ENCODE measurements around the gene LCN15.
"Not testable (repeated sequence)": the region's sequence is repeated elsewhere in the genome, so short reads cannot be mapped to it uniquely, and the experiment has no call there.

Gene LCN15

DNA sequence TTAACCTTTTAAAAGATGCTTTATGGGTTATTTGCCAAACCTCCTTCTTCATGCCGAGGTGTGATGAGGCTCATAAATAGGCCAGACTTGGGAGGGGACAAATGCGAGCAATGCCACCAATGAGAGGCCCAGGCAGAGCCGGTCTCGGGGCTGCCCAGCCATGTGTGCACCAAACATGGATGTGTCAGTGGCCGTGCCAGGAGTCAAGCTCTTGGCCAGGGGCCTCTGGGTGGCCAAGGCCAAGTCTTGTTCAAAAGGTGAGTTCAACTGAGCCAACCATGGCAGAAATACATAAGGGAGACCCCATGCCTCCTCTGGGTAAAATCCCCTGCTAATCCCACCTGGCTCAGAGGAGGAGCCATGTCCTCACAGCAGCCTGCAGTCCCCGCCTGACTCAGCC lies 10.9 kb upstream of the LCN15 start:
- DNase-seq (ENCODE audit: low read depth in 2 of 2) = no peak

DNA sequence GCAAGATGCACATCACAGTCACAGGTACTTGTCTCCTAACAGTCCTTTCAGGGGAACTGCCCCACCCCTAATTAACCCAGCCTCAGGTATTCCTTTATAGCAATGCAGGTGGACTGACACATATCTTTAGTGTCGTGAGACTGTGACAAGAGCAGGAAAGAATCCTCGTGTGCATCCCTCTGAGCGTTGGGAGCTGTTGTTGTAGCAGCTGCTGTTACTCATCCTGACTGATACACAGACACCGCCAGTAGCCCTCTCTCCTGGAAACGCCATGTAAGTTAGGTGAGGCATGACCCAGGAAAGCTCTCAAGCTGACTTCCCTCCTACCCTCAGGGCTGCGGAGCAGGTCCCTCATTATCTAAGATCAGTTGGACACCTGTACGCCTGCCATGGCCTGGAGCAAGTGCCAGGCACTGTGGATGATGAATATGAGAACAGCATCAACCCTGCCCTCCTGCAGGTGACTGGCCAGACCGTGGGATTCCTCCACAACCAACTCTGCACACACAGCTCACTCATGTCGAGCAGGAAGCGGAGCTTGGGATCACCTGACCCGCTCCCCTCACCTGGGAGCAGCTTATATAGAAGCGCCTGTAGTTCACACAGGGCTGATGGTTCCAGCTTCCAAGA lies 10.2 kb upstream of the LCN15 start:
- DNase-seq (ENCODE audit: low read depth in 2 of 2) = no peak

DNA sequence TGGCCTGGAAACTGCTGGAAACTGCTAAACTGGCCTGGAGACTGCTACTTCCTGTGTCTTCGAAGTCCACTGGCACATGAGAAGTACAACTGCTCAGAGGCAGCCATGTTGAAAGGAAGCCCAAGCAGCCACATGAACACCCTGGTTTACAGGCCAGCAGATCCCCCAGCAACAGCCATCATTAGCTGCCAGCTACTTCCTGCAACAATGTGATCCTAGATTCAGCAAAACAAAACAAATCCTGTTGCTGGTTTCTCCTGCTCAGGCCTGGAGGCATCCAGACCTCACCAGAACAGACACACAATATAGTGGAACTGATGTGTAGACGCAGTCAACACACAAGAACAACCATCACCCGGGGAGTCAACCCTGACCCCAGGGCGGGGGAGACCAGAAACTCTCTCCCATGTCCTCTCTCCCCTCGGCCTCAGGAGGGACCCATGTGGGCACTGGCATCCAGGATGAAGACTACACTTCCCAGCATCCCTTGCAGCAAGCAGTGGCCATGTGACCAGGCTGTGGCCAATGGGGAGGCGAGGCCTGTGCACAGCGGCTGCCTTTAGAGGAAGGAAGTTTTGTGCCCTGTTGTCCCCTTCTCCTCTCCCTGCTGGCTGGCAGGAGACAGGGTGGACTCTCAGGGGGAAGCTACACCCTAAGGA lies 9.2 kb upstream of the LCN15 start:
- no peak for DNase-seq (ENCODE audit: low read depth in 2 of 2)

DNA sequence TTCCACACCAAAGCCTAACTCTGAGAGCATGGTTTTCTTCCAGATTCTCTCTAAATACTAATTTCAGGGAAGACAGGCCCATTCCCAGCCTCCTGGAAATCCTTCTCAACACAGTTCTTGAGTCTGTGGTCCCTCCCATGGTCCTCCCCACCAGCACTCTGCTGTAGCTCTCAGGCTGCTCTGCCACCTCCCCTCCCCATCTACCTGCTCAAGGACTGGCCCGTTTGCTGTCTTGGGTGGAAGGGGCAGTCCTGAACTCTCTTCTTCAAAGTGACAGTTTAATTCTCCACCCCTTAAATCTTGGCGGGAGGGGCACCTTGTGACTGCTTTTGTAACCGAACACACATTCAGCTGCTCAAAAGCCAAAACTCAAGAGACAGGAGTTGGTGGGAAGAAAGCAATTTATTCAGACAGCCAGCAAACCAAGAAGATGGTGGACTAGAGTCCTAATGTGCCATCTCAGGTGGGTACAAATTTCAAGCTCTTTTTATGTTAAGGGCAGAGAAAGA lies 7.6 kb upstream of the LCN15 start:
- no peak for DNase-seq (ENCODE audit: low read depth in 2 of 2)

DNA sequence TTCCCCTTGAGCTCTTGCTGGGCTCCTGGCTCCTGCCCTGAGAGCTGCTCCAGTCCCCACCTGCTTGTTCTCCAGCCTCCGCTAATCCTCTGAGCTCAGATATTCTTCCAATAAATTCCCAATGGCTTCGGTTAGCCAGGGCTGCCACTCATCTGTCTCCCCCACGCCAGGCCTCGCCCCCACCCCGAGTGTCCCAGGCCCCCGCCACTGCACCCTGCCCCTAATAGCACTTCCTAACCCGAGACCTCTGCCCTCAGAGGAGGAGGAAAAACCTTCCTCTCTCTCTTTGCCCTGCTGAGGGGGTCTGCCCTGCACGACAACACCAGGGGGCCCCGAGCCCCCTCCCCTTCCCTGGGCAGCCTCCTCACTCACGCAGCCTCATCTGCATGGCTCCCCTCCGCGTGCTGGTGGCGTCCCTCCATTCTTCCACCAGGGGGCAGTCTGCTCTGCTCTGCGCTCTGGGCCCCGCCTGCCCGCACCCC lies 5.4 kb upstream of the LCN15 start:
- peak; percentile 40 to 53 for DNase-seq (ENCODE audit: low read depth in 2 of 2)

DNA sequence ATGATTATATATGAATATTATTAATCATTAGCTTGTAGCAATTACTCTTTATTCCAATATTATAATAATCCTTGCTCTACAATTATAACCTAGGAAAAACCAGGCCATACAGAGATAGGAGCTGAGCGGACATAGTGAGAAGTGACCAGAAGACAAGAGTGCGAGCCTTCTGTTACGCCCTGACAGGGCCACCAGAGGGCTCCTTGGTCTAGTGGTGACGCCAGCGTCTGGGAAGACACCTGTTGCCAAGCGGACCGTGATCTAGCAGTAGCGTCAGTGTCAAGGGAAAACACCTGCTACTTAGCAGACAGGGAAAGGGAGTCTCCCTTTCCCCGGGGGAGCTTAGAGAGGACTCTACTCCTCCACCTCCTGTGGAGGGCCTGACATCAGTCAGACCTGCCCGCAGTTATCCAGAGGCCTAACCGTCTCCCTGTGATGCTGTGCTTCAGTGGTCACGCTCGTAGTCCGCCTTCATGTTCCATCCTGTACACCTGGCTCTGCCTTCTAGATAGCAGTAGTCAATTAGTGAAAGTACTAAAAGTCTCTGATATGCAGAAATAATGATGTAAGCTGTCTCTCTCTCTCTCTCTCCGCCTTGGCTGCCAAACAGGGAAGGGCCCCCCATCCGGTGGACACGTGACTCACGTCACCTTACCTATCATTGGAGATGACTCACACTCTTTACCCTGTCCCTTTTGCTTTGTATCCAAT lies 2.2 kb upstream of the LCN15 start:
- DNase-seq (ENCODE audit: low read depth in 2 of 2) = peak in 1 of 2 donors; percentile 29

DNA sequence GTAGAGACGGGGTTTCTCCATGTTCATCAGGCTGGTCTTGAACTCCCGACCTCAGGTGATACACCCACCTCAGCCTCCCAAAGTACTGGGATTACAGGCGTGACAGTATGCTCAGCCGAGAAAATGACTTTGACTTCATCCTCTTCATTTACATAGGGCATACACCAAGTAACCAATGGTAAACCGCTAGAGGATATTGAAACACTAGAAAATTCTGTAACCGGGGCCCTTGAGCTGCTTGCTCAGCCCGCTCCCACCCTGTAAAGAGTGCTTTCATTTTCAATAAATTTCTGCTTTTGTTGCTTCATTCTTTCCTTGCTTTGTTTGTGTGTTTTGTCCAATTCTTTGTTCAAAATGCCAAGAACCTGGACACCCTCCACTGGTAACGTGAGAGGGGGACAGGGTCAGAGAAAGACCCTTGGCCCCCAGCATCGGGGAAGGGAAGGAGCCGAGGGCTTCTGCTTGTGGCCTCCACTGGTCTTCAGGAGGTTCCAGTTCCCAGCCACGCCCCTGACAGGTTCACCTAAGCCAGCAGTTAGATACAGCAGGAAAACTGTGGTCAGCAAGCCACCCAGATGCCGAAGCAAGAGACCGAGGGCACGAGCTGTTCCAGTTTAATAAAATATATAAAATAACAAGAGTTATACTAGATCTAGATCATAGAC lies 1.6 kb upstream of the LCN15 start:
- DNase-seq (ENCODE audit: low read depth in 2 of 2) = not testable (repeated sequence)

DNA sequence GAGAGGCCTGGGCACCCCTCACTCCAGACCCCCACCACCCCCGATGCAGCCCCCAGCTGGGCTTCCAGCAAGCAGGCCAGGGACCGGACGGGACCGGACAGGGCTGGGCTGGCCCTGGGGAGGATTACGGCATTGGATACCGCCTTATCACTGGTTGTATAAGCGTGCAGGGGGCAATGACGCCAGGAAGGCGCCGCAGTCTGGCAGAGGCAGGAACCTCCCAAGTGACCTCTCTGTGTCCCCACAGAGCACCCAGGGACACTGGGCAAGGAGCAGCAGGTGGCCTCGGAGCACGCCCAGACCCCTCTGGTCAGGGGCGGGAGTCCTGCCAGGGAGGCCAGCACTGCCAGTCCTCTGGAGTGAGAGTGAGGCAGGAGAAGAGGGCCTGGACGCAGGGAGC lies 723 bp upstream of the LCN15 start:
- DNase-seq (ENCODE audit: low read depth in 2 of 2) = no peak

DNA sequence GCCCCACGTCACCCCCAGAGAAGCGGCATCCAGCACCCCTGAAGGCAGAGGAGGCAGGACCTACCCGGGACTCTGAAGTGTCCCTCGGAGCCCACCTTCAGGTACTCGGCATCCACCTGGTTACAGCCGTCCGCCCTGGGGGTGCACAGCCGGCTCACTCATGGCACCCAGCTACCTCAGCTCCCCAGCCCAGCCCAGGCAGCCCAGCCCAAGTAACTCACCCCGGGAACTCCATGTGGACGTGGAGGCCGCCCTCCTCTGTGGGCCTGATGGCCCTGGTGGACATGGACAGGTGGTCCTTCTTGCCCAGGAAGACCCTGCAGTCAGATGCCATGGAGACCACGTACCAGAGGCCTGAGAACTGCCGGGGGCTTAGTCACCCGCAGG lies 676 bp downstream of the LCN15 start:
- no peak for DNase-seq (ENCODE audit: low read depth in 2 of 2)

DNA sequence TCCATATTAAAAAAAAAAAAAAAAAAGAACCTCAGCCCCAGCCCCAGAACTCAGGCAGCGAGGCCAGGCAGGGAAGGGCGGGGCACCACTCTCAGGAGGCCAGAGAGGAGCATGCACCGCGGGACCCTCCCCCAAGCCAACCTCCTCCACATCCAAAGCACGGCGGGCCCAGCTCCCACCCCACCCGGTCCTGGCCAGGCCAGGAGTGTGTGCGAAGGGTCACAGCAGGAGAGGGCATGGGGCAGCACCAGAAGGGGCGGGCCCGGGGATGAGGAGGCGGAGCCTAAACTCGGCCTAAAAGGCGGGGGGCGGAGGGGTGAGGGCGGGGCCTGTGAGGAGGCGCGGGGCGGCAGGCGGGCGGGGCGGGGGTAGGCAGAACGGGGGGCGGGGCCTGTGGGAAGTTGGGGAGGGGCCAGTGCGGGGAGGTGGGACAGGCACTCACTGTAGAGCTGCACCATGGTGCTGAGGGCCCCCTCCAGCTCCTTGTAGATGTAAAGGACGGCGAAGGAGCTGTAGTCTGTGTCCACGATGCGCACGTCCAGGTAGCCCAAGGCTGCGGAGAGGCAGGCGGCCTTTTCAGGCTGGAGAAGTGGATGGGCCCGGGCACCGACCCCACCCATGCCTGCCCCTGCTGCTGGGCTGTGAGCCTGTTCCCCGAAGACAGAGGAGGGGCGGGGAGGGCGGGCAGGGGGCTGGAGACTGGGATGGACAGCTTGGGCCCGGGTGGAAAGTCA lies 1.2 kb downstream of the LCN15 start:
- peak; percentile 40 to 53 for DNase-seq (ENCODE audit: low read depth in 2 of 2)

DNA sequence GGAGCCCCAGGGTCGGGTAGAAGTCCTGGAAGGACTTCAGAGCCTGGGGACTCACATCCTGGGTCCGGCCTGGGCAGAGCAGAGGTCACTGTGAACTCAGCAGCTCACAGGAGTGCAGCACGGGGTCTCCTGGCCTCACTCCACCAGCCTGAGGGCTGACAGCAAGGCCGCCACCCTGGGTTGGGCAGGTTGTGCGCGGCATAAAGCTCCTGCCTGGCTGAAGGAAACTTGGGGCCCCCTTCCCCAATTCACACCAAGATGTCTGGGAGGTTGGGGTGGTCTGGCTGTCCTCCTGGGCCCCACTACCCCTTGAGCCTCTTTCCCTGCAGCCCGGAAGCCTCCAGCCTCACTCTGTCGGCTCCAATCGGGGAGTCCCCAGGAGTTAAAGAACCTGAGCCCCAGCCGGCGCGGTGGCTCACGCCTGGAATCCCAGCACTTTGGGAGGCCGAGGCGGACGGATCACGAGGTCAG lies 2.1 kb downstream of the LCN15 start:
- no peak for DNase-seq (ENCODE audit: low read depth in 2 of 2)

DNA sequence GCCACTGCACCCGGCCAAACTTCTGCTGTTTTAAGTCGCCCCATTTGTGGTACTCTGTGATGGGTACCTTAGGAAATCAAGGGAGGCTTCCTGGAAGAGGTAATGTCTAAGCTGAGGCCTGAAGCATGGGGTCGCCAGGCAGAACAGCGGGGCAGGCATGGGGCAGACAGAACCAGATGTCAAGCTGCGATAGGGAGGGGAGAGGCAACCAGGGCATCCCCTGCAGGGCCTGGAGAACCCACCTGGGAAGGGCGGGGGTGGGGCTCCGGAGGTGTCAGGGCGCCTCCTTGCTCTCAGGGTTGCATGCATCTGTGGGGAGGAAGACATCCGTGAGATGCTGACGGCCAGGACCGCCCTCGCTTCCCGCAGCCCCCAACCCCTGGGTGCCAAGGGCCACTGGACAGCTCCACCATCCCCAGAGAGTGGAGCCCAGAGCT lies 2.8 kb downstream of the LCN15 start:
- DNase-seq (ENCODE audit: low read depth in 2 of 2) = no peak

DNA sequence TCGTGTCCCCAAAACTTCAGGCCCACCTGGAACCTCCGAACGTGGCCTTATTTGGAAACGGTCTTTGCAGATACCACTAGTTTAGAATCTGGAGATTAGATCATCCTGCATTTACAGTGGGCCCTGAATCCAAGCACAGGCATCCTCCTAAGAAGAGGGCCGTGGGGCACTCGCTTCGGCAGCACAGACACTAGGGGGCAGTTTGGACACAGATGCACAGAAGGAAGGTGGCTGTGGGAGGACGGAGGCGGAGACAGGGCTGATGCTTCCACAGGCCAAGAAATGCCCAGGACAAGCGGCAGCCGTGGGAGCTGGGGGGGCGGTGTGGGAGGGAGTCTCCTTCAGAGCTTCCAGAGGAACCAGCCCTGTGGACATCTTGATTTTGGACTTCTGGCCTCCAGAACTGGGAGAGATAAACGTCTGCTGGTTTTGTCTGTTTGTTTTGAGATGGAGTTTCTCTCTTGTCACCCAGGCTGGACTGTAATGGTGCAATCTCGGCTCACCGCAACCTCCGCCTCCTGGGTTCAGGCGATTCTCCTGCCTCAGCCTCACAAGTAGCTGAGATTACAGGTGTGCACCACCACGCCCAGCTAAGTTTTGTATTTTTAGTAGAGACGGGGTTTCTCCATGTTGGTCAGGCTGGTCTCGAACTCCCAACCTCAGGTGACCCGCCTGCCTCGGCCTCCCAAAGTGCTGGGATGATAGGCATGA lies 3.3 kb downstream of the LCN15 start:
- not testable (repeated sequence) for DNase-seq (ENCODE audit: low read depth in 2 of 2)

DNA sequence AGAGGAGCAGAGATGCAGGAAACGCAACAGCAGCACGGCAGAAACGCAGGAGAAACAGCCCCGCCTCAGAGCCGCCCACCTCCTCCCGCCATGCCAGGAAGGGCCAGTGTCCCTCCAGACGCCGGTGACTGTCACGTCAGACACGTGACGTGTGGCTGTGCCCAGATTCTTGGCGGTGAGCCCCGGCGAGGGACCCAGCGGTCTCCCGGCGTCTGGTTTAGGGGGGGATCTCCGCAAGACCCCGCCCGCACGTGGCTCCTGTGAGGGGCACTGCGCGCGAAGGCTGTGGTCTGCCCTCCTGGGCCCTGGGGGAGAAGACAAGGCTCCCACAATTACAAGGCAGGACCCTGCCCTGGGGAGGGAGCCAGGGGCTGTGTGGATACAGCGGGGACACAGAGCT lies 3.9 kb downstream of the LCN15 start:
- DNase-seq (ENCODE audit: low read depth in 2 of 2) = no peak

DNA sequence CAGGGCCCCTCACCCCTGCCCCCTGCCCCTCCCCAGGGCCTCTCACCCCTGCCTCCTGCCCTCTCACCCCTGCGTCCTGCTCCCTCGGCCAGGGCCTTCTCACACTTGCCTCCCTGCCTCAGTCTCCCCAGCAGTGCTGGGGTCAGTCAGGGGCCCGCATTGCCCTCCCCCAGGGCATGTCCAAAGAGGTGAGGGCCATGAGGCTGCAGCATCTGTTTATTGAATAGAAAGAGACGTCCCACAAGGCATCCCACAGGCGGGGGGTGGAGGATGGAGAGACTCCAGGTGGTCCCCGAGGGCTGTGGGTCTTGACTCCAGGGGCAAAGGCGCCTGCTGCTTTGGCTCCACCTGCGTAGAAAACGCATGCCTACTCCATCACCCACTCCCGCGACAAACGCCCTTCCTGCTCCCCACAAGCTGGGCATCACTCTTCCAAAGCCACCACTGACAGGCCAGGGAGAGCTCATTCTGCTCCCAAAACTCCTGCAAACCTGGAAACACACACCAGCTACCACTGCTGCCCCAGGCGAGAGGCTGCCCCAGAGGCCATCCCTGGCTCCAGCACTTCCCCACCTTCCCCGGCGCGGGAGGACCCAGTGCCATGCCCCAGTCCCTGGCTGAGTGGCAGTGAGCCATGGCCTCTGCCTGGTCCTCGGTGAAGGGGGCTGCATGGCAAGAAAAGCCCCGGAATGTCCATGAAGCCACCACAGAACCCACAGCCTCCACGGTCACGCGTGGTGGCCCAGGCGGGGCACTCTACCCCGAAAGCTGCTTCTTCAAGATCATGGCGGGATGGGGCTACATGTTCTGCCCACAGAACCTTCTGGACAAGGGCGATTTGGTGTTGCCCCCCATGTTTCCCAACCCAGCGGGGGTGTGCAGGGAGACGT lies 4.6 kb downstream of the LCN15 start:
- DNase-seq (ENCODE audit: low read depth in 2 of 2) = no peak

DNA sequence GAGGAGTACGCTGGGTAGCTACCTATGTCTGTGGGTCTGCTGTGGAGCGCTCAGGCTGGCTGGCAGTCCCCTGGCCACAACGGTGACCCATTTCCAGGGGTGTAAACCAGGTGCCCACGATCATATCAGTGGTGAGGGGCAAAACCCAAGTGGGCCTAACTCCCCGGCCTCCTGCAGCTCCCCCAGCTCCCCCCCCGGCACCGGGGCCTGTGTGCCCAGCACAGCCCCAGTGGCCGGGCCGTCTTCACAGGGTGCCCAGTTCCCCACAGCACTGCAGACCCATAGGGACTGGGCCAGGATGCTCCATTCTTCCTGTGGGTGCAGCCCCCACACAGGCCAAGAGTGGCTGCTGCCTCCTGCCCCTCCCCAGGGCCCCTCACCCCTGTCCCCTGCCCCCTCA lies 5.3 kb downstream of the LCN15 start:
- DNase-seq (ENCODE audit: low read depth in 2 of 2) = no peak

DNA sequence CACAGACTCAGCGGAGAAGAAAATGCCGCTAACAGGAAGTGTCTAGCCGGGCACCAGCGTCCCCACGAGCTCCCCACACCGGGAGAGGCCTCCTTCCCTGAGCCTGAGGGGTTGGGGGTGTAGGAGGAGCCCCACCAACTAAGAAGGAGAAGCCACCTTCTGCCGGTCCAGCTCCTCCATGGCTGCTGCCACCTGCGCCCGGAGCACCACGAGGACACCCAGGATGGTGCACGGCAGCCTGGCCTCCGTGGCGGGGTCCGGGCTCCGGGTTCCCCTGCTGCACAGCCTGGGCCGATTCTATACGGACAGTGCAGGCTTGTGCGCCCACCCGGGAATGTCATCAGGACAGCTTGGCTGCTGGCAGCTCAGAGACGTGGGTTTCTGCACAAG lies 6.6 kb downstream of the LCN15 start:
- DNase-seq (ENCODE audit: low read depth in 2 of 2) = no peak

DNA sequence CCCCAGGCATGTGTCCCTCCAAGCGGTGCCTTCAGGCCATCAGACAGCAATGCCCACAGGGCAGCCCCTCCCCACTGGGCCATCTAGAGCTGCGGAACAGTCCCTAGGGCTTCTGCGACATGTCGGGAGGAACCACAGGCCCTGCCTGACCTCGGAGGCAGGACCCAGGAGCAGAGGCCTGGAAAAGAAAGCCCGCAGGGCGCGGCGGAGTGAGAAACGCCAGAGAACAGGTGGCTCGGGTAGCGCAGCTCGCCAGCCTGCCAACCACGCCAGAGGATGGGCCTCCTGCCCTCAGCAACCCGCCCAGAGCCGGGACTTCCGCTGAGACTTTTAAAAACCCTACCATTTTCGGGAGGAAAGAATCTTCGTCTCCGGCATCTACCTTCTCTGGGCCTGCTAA lies 7.0 kb downstream of the LCN15 start:
- no peak for DNase-seq (ENCODE audit: low read depth in 2 of 2)

DNA sequence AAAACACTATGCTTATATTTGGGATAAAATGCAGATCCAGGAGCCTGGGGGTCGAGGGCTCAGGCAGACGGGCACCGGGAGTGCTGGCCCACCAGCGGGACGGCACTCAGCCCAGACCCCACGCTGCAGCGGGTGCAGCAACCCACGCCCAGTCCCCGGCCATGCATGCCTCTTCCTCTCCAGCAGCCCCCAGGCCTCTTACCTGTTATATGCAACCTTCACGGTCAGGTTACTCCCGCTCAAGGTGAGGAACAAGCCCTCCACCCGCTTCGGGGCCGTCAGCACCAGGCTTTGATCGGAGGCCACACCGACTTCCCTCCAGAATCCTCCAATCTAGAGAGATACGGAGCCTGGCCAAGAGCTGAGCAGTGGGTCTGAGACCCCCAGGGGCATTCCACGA lies 7.5 kb downstream of the LCN15 start:
- no peak for DNase-seq (ENCODE audit: low read depth in 2 of 2)

DNA sequence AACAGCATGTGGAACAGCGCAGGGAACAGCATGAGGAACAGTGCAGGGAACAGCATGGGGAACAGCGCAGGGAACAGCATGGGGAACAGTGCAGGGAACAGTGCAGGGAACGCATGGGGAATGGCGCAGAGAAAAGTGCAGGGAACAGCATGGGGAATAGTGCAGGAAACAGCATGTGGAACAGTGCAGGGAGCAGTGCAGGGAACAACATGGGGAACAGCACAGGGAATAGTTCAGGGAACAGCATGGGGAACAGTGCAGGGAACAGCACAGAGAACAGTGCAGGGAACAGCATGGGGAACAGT lies 8.2 kb downstream of the LCN15 start:
- DNase-seq (ENCODE audit: low read depth in 2 of 2) = no peak

All from activated CD4-positive, alpha-beta T cell treated with anti-CD3 and anti-CD28 coated beads for 24 hours (primary cell).